ENCODE data around the gene RHCG.

- no peak for TF ChIP-seq GABPA (IDR thresholded peaks at IDR 0.05; ENCODE audit: low read depth)
- no peak for TF ChIP-seq CTCF (IDR thresholded peaks at IDR 0.05)
Measured at GRCh38 chr15:89513284-89513683, 16.9 kb upstream of the RHCG start.

All from SK-N-SH (cell line).